Measurements from ENCODE around the gene STPG2.

- no peak for TF ChIP-seq POLR2A (IDR thresholded peaks at IDR 0.05)
- no peak for TF ChIP-seq CTCF (IDR thresholded peaks at IDR 0.05 in 4 of 5, conservative IDR thresholded peaks at IDR 0.05 in 1 of 5)
These were observed 61.3 kb downstream of the STPG2 start for GRCh38 chr4:98081936-98082335.
